Erythroblast (primary cell): Measurements from ENCODE around the gene PLXNA2.

Experiments used
- GATA1 ChIP-seq: IDR thresholded peaks from 2 replicates; pipeline ENCODE4 v1.6.1; 2011; ENCODE audit warnings: low read depth, mild to moderate bottlenecking, control low read depth, low read length, moderate library complexity
- POLR2A ChIP-seq: IDR thresholded peaks from 2 replicates; pipeline ENCODE4 v1.6.1; 2011; ENCODE audit warnings: mild to moderate bottlenecking, low read length

DNA sequence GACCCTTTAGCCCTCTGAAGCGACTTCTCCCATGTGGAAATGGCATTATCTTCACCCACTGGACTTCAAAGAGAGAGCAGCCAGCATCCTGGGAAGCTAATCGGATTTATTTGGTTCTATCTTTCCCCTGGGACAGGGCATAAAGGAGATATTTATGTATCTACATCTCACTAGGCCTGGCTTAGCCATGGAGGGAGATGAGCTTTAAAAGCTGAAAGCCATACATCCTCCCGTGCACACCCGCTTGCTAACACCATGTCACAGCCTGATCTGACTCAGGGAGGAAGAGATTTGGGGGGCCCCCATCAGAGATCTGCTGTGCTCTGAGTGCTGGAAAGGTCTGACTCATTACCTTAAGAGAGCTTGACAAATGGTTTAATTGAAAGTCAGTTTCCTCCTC, 155.9 kb downstream of the PLXNA2 start:
- TF ChIP-seq POLR2A (no peak), GATA1 (no peak)
